Small intestine (tissue), 7 donors: Measurements from ENCODE around the gene DTNB. TPM values are rescaled to one million over a fixed set of nuclear protein-coding genes. Genes with fewer than 3 reads are reported as not detected.

ENCODE experiments used
- DNase-seq, 2 donors: peaks; one replicate each; pipeline versions ENCODE4 v3.0.0 to v3.0.0-alpha.2; 2013
- FAIRE-seq: peaks from 2 replicates; lab custom pipeline; 2012; peaks lifted over from hg19 to GRCh38; lab: Jason Lieb, UNC
- H3K27ac ChIP-seq, 3 donors: one replicate each; pipeline ENCODE4 v1.5.1; 2013; ENCODE audit warnings: low read length in 2 of 3, mild to moderate bottlenecking in 2 of 3, control low read depth in 1 of 3, inconsistent platforms in 1 of 3, low read depth in 1 of 3, moderate library complexity in 1 of 3
- H3K27me3 ChIP-seq, 3 donors: one replicate each; pipeline ENCODE4 v1.6.1; 2013; ENCODE audit warnings: low read length in 3 of 3, inconsistent platforms in 1 of 3; ENCODE audit not compliant: control insufficient read depth in 3 of 3, insufficient read depth in 3 of 3
- H3K36me3 ChIP-seq, 3 donors: one replicate each; pipeline ENCODE4 v1.6.1; 2013; ENCODE audit warnings: low read length in 3 of 3, inconsistent platforms in 1 of 3, low read depth in 1 of 3, mild to moderate bottlenecking in 1 of 3, moderate library complexity in 1 of 3; ENCODE audit not compliant: control insufficient read depth in 3 of 3, insufficient read depth in 2 of 3
- H3K4me1 ChIP-seq, 3 donors: one replicate each; pipeline ENCODE4 v1.6.1; 2013; ENCODE audit warnings: low read length in 2 of 3, inconsistent platforms in 1 of 3, low read depth in 1 of 3, mild to moderate bottlenecking in 1 of 3, moderate library complexity in 1 of 3; ENCODE audit not compliant: control insufficient read depth in 3 of 3, insufficient read depth in 2 of 3
- H3K4me3 ChIP-seq, 3 donors: one replicate each; pipeline ENCODE4 v1.5.1; 2013; ENCODE audit warnings: low read length in 3 of 3, control low read depth in 1 of 3, inconsistent platforms in 1 of 3, low read depth in 1 of 3, mild to moderate bottlenecking in 1 of 3, moderate library complexity in 1 of 3
- H3K9me3 ChIP-seq, 2 donors: one replicate each; pipeline ENCODE4 v1.6.1; 2013; ENCODE audit warnings: low read depth in 1 of 2, low read length in 1 of 2; ENCODE audit not compliant: control insufficient read depth in 2 of 2, insufficient read depth in 1 of 2
- WGBS, 3 donors: extraction: QIAGEN DNeasy Blood & Tissue Kit; methylation state at CpG; one replicate each; pipeline ENCODE4 v1.1.7; 2013; 5-methylcytosine and 5-hydroxymethylcytosine counted together
- polyA plus RNA-seq, 4 donors: library from polyadenylated mRNA; stranded (reverse) in 3 of 4; unstranded in 1 of 4; fragments of 200-250 nt in 3 of 4; fragments of 120-200 nt in 1 of 4; gene quantifications; one replicate each; pipeline versions ENCODE4 v1.2.1 to v1.2.3, GENCODE V29; 2013
- donor health status: healthy with polysubstance abuse.
- donor health status: control.
- donor health status: control.
- donor health status: Bipolar disorder and iron deficiency.
- donor health status: healthy.

DTNB gene
- polyA plus RNA-seq, 4 donors = 2.4 to 9.7 (median 4.4) TPM

GRCh38 chr2:25506226-25506625 lies 167.2 kb downstream of the DTNB start:
- Histone ChIP-seq H3K9me3 (no peaks in the 10 kb centered on the region), H3K27ac (no peak overlapping the region), H3K36me3 (no peaks in the 10 kb centered on the region), H3K27me3 (no peaks in the 10 kb centered on the region), H3K4me3 (no peak overlapping the region), H3K4me1 (no peaks in the 10 kb centered on the region)
- DNase-seq (no peak), FAIRE-seq (no peak)
- WGBS, 3 donors = 88 to 94% (median 92%) methylated on average over 3 of the region's 3 CpGs

DNA sequence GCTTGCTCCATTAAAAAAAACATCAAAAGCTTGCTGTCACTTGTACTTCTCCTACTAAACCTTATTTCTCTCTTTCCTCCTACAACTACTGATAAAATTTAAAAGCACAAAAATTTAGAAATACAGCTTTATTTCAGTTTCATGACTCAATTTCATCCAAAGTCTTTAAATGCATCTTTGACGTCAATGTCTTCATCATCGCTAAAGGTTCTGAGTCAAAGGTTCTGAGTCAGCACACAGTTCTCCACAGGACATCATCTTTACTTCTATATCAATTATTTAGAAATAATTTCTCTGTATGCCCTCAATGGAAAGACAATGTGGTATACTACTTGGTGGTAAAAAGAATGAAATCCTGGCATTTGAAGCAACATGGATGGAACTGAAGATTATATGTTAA lies 167.8 kb downstream of the DTNB start:
- 92 to 97% (median 96%) methylated on average over 2 of the region's 2 CpGs for WGBS, 3 donors
- H3K4me3 ChIP-seq = no peak overlapping the region
- DNase-seq = no peak
- no peaks in the 10 kb centered on the region for H3K4me1 ChIP-seq
- no peaks in the 10 kb centered on the region for H3K9me3 ChIP-seq
- H3K27me3 ChIP-seq = no peaks in the 10 kb centered on the region
- no peaks in the 10 kb centered on the region for H3K36me3 ChIP-seq
- H3K27ac ChIP-seq = no peak overlapping the region
- FAIRE-seq = no peak

DNA sequence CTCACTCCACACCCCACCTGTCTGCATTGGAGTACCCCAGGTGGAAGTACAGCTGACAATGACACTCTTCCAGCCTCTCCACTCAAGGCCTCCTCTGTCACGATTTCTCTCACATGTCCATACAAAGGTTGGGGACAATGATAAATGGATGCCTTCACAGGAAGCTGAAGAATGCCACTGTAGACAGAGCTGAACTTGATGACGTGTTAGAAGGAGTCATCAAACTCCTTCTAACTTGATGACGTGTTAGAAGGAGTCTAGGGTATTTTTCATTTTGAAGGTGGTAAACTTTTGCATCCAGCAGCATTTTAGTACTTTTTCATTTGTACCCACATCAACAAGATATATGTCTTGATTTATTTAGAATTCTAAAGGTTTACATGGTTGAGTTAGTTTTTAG lies 168.2 kb downstream of the DTNB start:
- Histone ChIP-seq H3K27ac (no peak overlapping the region), H3K9me3 (no peaks in the 10 kb centered on the region), H3K36me3 (no peaks in the 10 kb centered on the region), H3K4me1 (no peaks in the 10 kb centered on the region), H3K4me3 (no peak overlapping the region), H3K27me3 (no peaks in the 10 kb centered on the region)
- 83 to 87% (median 86%) methylated on average over 3 of the region's 3 CpGs for WGBS, 3 donors
- FAIRE-seq = no peak
- DNase-seq = no peak

GRCh38 chr2:25504266-25504665 lies 169.1 kb downstream of the DTNB start:
- Histone ChIP-seq H3K27ac (no peak overlapping the region), H3K36me3 (no peaks in the 10 kb centered on the region), H3K27me3 (no peaks in the 10 kb centered on the region), H3K4me3 (no peak overlapping the region), H3K4me1 (no peaks in the 10 kb centered on the region), H3K9me3 (no peaks in the 10 kb centered on the region)
- DNase-seq (no peak), FAIRE-seq (no peak)
- 97 to 98% (median 98%) methylated on average over 2 of the region's 2 CpGs for WGBS, 3 donors

DNA sequence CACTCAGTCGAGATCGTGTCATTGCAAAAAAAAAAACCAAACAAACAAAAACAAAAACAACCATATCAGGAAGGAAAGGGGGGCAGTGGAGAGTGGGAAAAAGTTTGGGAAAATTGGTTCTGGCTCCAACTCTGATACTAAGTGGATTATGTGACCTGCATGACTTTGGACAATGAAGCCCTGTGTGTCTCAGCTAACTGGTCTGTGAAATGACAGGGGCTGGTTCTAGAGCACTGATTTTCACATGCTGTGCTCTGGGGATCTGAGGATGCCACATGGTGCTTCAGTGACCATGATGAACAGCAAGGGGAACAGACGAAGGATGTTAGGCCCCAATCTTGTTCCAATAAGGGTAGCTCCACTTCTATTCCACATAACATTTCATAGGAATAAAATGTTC lies 174.2 kb downstream of the DTNB start:
- Histone ChIP-seq H3K27me3 (no peaks in the 10 kb centered on the region), H3K36me3 (no peaks in the 10 kb centered on the region), H3K4me3 (no peak overlapping the region), H3K9me3 (no peaks in the 10 kb centered on the region), H3K4me1 (no peaks in the 10 kb centered on the region), H3K27ac (no peak overlapping the region)
- WGBS, 3 donors = 94 to 100% (median 98%) methylated on average over 3 of the region's 3 CpGs
- DNase-seq (no peak), FAIRE-seq (no peak)

- WGBS, 3 donors = 69 to 85% (median 79%) methylated on average over 2 of the region's 2 CpGs
- Histone ChIP-seq H3K4me1 (no peaks in the 10 kb centered on the region), H3K4me3 (no peak overlapping the region), H3K27me3 (no peaks in the 10 kb centered on the region), H3K9me3 (no peaks in the 10 kb centered on the region), H3K36me3 (no peaks in the 10 kb centered on the region), H3K27ac (no peak overlapping the region)
- DNase-seq (no peak), FAIRE-seq (no peak)
Observed at GRCh38 chr2:25497918-25498407, 175.4 kb downstream of the DTNB start.

DNA sequence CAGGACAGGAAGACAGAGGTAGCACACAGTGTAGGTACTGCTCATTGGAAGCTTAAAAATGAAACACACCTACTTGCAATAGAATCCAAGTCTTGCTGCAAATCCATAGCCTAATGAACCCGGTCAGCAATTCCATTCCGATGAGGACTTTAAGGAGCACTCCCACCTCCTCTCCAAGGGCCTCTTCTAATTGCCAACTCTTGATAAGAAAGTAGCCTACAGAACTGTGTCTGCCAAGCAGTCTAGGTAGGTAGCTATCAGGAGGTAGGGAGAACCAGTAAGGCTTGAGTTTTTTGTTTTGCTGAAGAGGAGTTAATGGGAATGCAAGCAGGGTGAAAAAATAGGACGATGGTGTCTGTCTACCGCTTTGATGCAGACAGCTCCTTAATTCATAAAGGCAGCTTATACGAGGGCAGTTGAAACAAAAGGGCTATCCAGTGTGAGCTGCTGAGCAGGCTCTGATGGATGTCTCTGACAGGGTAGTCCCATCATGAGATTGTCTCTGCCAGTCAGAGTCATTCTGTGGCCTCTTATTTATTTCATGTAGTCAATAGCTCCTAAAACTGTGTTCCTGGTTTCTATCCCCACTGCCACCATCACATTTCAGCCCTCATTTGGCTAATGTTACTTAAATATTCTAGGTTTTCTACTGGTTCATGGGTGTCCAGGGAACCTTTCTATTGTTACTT lies 176.0 kb downstream of the DTNB start:
- Histone ChIP-seq H3K36me3 (no peaks in the 10 kb centered on the region), H3K27ac (no peak overlapping the region), H3K27me3 (no peaks in the 10 kb centered on the region), H3K4me1 (no peaks in the 10 kb centered on the region), H3K4me3 (no peak overlapping the region), H3K9me3 (no peaks in the 10 kb centered on the region)
- WGBS, 3 donors = 92 to 98% (median 92%) methylated on average over 5 of the region's 5 CpGs
- FAIRE-seq = no peak
- DNase-seq = no peak

- no peak overlapping the region for H3K4me3 ChIP-seq
- no peak overlapping the region for H3K27ac ChIP-seq
- H3K4me1 ChIP-seq = no peaks in the 10 kb centered on the region
- FAIRE-seq (no peak), DNase-seq (no peak)
- no peaks in the 10 kb centered on the region for H3K9me3 ChIP-seq
- 97 to 100% (median 99%) methylated on average over 2 of the region's 2 CpGs for WGBS, 3 donors
- H3K36me3 ChIP-seq = no peaks in the 10 kb centered on the region
- no peaks in the 10 kb centered on the region for H3K27me3 ChIP-seq
Observed at GRCh38 chr2:25494616-25495015, 178.8 kb downstream of the DTNB start.

- no peaks in the 10 kb centered on the region for H3K4me1 ChIP-seq
- FAIRE-seq (no peak), DNase-seq (no peak)
- no peak overlapping the region for H3K4me3 ChIP-seq
- H3K27me3 ChIP-seq = no peaks in the 10 kb centered on the region
- no peaks in the 10 kb centered on the region for H3K36me3 ChIP-seq
- WGBS, 3 donors = 77 to 88% (median 79%) methylated on average over 1 of the region's 1 CpG
- no peak overlapping the region for H3K27ac ChIP-seq
- no peaks in the 10 kb centered on the region for H3K9me3 ChIP-seq
Observed at GRCh38 chr2:25493207-25493606, 180.2 kb downstream of the DTNB start.
